HG03439 (cell line): Measurements from ENCODE around the gene GPR61.

Experiments
- ATAC-seq: cut with Tn5 transposase; IDR thresholded peaks from one replicate; pipeline ENCODE4 v1.9.1; 2021; ENCODE audit warnings: mild to moderate bottlenecking, moderate library complexity; ENCODE audit not compliant: unreplicated experiment

GPR61 gene

DNA sequence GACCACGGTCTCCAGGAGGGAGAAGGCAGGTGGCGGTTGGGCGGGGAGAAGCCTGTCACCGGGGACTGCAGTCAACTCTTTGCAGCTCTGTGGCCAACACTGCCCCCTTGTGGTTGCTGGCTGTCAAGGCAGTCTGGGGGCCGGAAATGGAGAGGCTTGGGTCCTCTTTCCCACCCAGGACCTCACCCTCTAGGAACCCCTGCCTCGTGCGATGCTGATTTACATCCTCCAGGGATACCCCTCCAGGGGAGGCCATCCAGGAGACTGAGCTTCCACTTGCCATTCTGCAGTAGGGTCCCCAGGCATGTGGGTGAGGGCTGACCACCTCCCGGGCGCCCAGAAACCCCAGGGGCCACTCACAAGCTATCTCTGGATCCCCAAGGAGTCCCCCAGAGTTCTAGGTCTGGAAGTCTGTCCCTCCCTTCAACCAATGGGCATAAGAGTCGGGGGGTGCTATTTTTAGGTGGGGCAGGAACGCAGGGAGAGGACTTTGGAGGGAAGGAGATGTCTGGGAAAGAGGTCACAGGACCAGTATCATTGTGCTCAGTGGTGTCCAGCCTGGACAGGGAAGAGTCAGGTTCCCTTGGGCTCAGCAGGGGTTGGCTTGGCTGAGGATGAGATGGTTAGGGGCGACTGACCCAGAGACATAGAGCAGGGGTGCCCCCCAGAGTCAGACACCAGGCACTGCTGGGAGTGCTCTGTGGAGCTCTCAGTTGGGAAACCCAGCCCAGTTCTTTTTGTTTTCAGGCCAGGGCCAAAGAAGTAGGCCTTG lies 7.1 kb upstream of the GPR61 start:
- ATAC-seq, result peak; percentile 60

DNA sequence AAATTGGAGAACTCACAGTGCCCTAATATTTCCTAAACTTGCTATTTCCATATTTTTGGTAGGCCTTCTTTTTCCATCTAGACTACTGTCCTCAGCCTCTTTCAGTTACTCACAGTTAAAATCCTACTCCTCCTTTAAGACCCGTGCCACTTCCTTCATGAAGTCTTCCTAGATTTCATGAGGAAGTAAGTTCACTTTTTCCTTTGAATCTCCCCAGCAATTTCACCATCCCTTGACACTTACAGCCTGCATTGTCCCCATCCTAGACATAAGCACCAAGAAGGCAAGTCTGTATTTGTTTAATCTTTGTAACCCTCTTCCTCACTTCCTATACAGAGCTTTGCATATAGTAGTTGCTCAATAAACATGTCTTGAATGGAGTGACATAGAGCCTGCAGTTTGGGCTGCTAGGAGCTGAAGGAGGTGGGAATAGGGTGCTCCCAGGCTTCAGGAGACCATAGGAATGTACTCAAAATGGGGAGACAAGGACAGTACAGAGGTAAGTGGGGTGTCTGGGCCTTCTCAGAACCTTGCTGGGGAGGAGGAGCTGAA lies 5.3 kb upstream of the GPR61 start:
- ATAC-seq, result no peak

DNA sequence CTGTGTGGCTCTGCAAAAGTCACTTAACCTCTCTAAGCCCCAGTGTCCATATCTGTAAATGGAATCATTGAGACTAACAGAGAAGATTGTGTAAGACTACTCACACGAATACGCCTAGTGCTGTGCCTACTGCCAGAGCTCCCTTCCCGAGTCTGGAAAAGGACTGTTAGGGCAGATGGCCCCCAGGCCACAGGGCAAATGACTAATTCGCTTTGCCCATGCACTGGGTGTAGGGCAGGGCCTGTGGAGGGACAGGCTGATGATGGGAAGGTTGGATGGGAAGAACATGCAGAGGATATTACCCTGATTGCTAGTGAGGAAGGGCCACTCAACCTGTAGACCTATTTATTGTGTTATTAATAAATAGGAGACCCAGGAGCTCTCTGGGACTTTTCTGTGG lies 4.2 kb upstream of the GPR61 start:
- ATAC-seq, result no peak

DNA sequence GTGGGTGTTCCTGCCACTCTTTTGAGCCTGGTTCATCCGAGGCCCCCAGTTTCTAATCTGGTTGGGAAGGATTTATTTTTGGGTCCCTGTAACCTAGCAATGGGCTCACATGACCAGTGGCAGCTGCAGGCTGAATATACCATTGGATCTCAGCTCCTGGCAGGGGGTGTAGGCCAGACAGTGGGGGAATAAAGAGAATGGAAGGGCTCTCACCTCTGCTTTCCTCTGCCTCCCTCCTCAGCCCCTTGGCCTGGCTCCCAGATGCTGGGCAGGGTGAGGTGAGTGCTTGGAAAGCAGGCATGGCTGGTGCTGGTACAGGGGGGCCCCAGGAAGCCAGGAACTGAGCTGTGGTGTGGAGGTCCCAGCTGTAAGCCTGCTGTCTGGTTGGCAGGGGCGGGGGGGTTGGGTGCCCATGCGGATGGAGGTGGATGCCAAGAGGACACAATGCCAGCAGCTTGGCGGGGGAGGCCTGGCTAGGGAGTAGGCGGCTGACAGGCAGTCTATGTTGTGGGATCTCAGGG lies 3.6 kb upstream of the GPR61 start:
- no peak for ATAC-seq

DNA sequence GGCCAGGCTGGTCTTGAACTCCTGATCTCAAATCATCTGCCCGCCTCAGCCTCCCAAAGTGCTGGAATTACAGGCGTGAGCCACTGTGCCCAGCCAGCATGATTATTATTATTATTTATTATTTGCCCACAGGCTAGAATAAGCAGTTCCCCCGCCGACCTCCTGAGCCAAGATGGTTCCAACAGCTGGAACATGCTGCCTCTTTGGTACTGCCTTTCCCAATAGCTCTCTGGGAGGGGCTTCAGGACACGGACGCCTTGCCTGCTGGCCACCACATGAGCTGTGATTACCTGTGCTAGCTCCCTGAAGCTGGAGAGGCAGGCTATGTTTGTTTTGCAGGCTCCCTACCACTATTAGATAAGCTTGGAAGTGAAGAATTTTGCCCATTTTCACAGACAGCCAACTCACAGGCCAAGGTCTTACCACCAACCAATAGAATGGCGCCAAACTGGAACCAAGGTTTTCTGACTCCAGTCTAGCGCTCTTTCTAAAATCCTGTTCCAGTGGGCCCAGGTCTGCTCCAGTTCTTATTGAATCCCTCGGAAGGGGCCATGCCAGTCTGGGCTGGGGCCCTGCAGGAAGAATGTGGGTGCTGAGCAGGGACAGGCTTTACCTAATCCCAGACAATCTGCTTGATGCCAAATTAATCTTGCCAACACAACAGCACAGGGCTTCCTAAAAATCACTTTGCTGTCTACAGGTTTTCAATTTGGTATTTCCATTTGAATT lies 2.1 kb upstream of the GPR61 start:
- ATAC-seq, result no peak

DNA sequence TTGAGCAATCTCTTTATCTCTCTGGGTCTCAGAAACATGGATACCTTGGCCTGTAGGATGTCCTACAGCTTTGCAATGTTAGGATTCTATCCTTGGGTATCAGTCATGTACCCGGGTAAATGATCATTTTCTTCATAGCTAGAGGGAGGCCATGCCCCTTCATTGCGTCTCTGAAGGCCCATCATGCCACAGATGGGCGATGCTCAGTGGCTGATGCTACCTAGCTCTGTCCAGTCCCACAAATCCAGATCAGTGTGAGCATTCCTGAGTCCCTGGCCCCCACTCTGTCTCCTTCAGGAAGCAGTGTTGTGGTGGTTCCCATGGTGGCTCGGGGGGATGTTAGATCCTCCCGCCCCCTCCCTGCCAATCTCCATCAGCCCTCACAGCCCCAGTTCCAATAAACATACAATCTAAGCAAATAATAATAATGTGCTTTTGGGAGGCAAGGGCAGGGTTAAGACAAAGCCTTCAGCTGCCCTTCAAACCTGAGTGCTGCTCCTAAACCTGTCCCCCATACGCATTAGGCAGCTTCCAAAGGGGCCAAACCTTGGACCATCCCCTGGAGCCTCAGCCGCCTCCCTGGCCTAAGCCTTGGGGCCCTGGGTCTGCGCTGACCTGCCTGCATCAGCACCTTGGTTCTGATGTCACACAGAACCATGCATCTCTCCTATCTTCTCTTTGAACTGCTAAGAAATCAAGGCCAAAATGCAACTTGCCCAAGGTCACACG lies 681 bp upstream of the GPR61 start:
- ATAC-seq, result no peak

DNA sequence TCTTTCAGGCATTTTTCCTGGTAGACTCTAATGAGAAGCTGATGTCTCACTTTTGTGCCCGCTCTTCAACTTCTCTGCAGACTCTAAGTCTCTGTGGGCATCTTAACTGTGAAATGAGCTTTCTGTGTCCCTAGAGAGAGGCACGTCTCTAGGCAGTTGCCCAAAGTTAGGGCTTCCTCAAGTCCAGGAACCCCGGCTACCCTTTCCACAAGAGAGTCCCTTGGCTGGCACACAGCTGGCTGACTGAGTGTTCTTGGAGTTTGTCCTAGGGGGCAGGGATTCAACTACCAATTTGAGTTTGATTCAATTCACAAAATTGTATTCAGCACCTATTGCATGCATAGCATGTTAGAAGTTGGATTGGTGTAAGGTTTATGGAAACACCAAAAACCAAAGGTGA lies 1.4 kb downstream of the GPR61 start:
- ATAC-seq, result no peak

DNA sequence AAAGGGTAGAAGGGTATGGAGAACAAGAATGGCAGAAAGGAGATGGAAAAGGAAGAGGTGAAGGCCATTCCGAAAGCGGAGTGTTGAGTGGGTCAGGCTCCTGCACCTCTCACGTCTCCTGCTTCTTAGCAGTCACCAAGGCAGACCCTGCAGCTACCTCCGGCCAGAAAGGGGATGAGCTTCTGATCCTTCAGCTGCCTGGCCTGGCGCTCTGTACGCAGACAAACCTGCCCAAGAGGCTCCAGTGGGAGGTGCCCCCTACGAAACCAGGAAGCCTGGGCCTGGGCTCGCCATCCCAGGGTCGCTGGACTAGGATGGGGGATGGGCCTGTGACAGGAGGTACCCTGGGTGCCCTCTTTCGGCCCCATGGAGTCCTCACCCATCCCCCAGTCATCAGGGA lies 3.0 kb downstream of the GPR61 start:
- no peak for ATAC-seq

DNA sequence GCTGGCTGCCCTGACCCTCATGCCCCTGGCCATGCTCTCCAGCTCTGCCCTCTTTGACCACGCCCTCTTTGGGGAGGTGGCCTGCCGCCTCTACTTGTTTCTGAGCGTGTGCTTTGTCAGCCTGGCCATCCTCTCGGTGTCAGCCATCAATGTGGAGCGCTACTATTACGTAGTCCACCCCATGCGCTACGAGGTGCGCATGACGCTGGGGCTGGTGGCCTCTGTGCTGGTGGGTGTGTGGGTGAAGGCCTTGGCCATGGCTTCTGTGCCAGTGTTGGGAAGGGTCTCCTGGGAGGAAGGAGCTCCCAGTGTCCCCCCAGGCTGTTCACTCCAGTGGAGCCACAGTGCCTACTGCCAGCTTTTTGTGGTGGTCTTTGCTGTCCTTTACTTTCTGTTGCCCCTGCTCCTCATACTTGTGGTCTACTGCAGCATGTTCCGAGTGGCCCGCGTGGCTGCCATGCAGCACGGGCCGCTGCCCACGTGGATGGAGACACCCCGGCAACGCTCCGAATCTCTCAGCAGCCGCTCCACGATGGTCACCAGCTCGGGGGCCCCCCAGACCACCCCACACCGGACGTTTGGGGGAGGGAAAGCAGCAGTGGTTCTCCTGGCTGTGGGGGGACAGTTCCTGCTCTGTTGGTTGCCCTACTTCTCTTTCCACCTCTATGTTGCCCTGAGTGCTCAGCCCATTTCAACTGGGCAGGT lies 3.8 kb downstream of the GPR61 start:
- no peak for ATAC-seq

DNA sequence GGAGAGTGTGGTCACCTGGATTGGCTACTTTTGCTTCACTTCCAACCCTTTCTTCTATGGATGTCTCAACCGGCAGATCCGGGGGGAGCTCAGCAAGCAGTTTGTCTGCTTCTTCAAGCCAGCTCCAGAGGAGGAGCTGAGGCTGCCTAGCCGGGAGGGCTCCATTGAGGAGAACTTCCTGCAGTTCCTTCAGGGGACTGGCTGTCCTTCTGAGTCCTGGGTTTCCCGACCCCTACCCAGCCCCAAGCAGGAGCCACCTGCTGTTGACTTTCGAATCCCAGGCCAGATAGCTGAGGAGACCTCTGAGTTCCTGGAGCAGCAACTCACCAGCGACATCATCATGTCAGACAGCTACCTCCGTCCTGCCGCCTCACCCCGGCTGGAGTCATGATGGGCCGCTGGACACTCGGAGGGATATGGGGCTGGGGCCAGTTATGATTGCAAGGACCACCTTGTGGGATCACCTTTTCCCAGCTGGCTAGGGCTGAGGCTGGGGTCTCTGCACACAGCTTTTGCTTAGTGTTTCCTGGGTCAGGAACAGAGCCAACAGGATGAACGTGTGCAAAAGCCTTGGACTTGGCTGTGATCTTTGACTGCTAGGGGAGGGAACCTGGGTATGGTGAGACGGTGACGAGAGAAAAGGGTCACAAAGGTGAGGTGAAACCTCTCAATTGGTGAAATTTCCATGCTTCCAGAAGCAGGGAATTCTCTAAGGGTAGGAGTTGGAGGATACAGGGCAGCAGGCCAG lies 4.5 kb downstream of the GPR61 start:
- ATAC-seq, result no peak

DNA sequence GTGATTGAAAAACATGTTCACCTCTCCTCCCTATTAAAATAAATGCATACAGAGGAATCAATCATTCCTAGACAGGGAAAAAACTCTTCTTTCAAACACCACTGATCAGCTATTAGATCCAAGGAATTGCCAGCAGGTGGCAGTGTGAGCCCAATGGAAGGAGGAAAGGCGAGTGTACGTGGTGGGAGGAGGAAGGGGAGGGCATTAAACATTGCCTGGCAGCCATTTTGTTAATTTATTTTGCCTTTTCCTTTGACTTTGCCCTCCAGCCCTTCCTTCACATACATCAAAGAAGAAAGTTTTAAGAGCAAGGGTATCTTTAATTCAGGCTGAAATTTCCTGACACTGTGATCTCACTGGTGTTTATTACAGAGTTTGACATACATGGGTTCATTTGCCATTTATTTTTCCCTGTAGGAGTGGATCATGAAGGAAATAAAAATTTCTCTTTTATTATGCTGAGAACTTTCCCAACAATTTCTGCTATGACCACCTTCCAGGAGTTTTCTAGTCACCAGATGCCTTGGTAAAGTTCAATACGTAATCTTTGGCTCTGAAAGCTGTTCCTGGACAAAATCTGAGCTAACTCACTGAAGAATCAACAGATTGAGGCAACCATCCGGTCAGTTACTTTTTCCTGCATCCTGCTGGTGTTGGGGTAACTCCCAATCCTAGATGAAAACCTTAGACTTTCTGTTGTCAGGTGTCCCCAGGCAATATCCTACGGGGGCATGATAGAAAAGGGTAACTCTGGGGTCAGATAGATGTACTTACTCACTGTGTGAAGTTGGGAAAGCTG lies 6.8 kb downstream of the GPR61 start:
- ATAC-seq, result peak; percentile 48

DNA sequence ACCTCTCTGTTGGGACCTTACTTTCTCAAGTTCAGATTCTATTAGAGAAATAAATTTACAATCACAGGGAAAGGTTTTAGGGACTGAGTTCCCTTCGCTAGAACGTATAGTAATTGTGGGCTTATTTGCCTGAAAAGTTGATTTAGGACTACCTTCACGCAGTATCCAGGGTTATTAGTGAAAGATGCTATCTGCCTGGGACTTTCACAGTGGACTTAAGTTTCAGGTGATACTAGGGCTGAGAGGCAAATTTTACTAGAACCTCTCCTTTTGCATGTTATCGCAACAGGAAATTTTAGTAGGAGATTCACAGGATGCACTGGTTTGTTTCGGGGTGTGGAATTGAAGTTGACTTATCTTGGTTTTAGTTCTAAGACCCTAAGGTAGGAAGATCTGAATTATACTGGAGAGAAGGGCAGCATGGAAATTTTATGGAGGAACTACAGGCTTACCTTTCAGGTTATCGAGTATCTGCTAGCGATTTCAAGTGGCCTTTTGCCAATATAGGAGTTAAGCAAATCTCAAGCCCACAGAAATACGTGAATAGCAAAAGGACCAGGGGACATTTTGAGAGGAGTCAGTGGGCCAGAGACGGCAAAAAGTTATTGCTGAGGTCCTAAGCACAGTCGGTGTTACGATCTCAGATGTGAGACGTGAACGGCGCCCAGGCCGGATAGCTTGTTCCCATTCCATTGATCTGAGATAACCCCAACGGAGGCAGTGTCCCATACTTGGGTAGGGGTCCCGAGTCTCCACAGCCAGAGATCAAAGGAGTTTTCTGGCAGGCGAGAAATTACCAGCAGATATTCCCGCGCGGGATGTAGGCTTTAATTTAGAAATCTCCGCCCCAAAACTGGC lies 8.0 kb downstream of the GPR61 start:
- ATAC-seq, result peak; percentile 16

DNA sequence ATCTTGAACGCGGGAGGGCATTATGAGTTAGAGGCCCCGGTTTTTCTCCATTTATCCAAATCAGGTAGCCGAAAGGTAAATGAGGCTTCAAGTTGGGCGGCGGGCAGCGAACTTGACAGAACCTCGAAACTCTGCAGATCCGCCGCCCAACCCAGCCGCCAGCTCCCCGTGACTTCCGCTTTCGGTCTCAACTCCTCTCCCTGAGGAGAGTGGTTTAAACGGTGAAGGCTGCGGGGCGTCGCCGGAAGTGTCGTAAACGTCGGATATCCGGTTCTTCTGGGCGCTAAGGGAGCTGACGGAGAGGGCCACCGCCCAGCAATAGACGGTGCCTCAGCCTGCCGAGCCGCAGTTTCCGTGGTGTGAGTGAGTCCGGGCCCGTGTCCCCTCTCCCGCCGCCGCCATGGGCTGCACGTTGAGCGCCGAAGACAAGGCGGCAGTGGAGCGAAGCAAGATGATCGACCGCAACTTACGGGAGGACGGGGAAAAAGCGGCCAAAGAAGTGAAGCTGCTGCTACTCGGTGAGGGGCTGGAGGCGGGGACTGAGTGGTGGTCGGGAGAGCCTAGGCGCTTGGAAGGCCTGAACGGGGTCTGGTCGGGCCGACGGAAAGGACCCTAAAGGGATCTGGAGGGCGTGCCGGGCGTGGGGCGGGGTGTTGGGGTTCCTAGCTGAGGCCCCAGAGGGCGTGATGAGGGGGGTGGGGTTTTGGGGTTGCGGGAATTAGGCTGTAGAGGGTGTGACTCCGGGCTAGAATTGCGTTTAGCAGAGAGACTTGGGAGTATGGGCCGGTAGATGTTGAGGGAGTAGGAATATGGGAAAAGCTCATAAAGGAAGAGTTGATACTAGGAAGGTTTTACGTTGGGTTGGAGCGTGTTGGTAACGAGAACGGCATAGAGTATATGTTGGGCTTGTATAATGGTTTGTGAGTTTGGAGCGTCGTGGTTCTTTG lies 8.9 kb downstream of the GPR61 start, which contains the start of gene GNAI3:
Gene GNAI3, plus strand, starts transcription at position 295 of the 947 bp plus-strand sequence. Its CDS starts 106 bp downstream, at position 401.
- peak; percentile 88 for ATAC-seq

DNA sequence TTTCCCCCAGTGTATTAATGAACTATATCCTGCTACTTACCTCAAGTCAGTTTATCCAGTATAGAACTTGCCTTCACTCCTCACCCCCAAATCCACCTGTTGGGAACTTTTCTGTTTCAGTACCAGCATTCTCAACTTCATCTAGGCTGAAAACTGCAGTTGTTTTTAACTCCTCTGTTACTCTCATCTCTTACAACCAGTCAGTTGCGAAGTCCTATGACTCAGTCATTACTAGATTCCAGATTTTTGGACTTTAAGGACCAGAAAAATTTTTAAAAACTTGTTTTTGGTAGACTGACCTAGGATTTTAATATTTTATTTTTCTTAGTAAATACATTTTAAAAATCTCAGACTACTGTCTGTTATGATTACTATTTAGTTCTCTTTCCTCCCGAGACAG lies 16.9 kb downstream of the GPR61 start:
- no peak for ATAC-seq

DNA sequence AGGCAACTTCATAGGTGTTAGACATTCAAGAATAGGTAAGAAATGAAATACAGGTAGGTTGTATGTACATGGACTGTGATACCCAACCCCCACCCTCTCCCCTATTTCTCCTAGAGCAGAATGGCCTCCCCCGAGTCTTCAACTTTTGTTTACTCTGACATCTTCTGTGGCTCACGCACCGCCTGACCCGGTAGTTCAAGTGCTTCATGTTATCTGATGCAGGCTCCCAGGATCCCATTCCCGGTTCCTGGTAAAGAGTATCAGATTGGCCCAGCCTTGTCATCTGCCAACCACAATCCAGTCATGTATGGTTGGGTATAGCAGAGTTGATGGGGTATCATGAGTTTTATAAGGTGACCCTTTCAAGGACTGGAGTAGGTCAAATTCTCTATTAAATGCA lies 17.8 kb downstream of the GPR61 start:
- no peak for ATAC-seq

DNA sequence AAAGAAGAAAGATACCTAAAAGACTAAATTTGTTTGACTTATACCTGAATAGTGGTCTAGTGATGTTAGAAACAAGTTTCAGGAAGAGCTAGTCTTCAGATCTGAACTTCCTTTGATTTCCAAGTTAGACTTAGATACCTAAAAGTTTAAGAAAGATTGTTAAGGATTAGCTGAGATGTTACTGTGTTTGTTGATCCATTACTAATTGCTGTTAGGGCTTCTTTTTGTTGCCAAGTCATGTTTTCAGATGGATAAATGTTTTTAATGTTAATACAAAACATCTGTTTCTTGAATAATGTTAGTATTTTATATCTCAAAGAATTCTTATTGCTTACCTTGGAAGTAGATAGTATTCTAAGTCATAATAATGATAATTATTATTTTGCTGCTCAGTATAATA lies 20.3 kb downstream of the GPR61 start:
- ATAC-seq, result no peak
